Measurements from ENCODE around the gene IFT52.

The IFT52 gene

GRCh38 chr20:43590392-43591303 is at the start of gene IFT52:
Gene IFT52, plus strand, starts transcription at chr20:43590937. Its CDS starts 3,762 bp downstream, at chr20:43594699.
- peak; percentile 71 to 89 for DNase-seq (ENCODE audit: low spot score in 2 of 2)
- H3K4me3 Mint-ChIP-seq = peak within 1 kb of the TSS; percentile 90
- ATAC-seq = peak; percentile 99
- H3K27ac Mint-ChIP-seq = peak within 1 kb of the TSS; percentile 95
- H3K4me1 Mint-ChIP-seq = peaks cover 18% of the 10 kb centered on the region
- peaks cover 18% of the 10 kb centered on the region for H3K36me3 Mint-ChIP-seq
- H3K9me3 Mint-ChIP-seq = no peaks in the 10 kb centered on the region

- DNase-seq (ENCODE audit: low spot score in 2 of 2) = no peak
Observed at GRCh38 chr20:43541214-43541613, 49.5 kb upstream of the IFT52 start.

GRCh38 chr20:43542161-43542560 is 48.6 kb upstream of the IFT52 start:
- no peak for ATAC-seq
- no peak for DNase-seq (ENCODE audit: low spot score in 2 of 2)
- Mint-ChIP-seq H3K4me1 (peaks cover 7% of the 10 kb centered on the region), H3K4me3 (no peak overlapping the region), H3K9me3 (no peaks in the 10 kb centered on the region), H3K36me3 (peaks cover 6% of the 10 kb centered on the region), H3K27ac (peak overlapping the region; percentile 73)

More at GRCh38 chr20:43541214-43541613, 49.5 kb upstream of the IFT52 start:
- H3K4me3 Mint-ChIP-seq = no peak overlapping the region
- no peak overlapping the region for H3K27ac Mint-ChIP-seq
- no peaks in the 10 kb centered on the region for H3K9me3 Mint-ChIP-seq
- no peak for ATAC-seq
- H3K4me1 Mint-ChIP-seq = peaks cover 7% of the 10 kb centered on the region
- peaks cover 6% of the 10 kb centered on the region for H3K36me3 Mint-ChIP-seq

DNA sequence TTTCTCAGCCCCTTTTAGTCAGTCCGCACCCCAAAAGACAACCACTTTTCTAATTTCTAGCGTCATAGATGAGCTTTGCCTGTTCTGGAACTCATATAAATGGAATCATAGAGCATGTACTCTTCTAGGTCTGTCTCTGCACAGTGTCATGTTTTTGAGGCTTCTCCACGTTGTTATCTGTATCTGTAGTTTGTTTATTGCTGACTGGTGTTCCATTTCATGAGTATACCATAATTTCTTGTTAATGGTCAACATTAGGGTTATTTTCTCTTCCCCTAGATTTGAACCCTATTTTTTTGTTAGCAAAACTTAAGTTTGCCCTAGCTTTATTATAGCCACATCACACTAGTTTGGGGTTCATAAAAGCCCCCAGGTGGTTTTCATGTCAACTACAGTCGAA is 48.1 kb upstream of the IFT52 start:
- Mint-ChIP-seq H3K4me1 (peaks cover 7% of the 10 kb centered on the region), H3K36me3 (peaks cover 6% of the 10 kb centered on the region)

DNA sequence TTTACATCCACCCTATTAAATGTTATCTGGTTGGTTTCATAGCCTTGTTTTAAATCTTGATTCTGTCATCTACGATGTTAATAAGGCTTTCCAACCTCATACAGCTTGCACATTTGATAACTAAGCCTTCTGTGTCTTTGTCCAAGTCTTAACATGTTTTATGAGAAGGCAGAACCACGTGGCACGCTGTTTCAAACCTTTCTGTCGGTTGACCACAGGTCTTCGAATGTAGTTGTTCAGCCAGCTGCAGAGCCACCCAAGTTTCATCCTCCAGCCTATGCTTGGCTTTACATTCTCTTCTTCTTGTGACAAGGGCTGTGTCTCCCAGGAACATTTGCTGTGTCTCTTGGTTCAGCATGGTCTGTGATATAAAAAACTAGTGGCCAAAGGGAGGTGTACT is 47.6 kb upstream of the IFT52 start:
- Mint-ChIP-seq H3K36me3 (peaks cover 6% of the 10 kb centered on the region), H3K4me3 (no peak overlapping the region), H3K27ac (no peak overlapping the region), H3K4me1 (peaks cover 7% of the 10 kb centered on the region), H3K9me3 (no peaks in the 10 kb centered on the region)
- DNase-seq (ENCODE audit: low spot score in 2 of 2) (no peak), ATAC-seq (no peak)

More for the DNA sequence above, 48.1 kb upstream of the IFT52 start:
- ATAC-seq (no peak), DNase-seq (ENCODE audit: low spot score in 2 of 2) (no peak)
- no peaks in the 10 kb centered on the region for H3K9me3 Mint-ChIP-seq
- peak overlapping the region; percentile 73 for H3K27ac Mint-ChIP-seq
- no peak overlapping the region for H3K4me3 Mint-ChIP-seq

GRCh38 chr20:43544501-43544900 is 46.2 kb upstream of the IFT52 start:
- no peak for DNase-seq (ENCODE audit: low spot score in 2 of 2)
- Mint-ChIP-seq H3K4me1 (no peaks in the 10 kb centered on the region), H3K36me3 (no peaks in the 10 kb centered on the region), H3K27ac (no peak overlapping the region), H3K9me3 (no peaks in the 10 kb centered on the region), H3K4me3 (no peak overlapping the region)
- ATAC-seq = no peak

DNA sequence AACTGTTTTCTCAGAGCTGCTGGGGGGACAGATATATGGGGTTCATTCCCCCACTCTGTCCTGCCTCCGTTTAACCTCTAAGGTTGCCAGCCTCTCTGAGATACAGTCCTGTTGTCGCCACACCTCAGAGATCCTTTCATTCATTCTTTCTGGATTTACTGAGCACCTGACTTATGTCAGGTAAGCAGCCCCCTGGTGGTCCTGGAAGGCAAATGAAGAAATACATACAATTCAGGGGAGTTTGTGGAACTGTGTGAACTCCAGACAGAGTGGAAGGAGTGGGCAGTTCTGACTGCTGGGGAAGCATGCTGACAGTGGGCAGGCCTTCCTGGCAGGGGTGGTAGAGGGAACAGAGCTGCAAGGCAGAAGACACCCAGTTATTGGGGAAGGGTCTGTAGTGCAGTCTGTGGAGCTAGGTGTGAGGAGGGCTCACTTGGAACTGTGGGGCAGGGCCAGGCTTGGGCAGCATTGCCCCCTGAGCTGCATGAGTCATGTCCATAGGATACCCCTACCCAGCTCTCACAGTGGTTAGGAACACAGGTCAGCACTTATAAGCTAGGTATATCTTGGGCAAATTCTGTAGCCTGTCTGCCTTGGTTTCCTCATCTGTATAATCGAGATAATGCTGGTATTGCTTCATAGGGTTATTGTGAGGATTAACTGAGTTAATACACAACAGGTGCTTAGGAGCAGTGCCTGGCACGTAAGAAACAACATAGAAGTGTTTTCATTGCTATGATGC is 44.7 kb upstream of the IFT52 start:
- H3K36me3 Mint-ChIP-seq = no peaks in the 10 kb centered on the region
- no peak for ATAC-seq
- H3K4me1 Mint-ChIP-seq = no peaks in the 10 kb centered on the region
- no peak overlapping the region for H3K4me3 Mint-ChIP-seq
- no peak for DNase-seq (ENCODE audit: low spot score in 2 of 2)
- H3K9me3 Mint-ChIP-seq = no peaks in the 10 kb centered on the region
- no peak overlapping the region for H3K27ac Mint-ChIP-seq

DNA sequence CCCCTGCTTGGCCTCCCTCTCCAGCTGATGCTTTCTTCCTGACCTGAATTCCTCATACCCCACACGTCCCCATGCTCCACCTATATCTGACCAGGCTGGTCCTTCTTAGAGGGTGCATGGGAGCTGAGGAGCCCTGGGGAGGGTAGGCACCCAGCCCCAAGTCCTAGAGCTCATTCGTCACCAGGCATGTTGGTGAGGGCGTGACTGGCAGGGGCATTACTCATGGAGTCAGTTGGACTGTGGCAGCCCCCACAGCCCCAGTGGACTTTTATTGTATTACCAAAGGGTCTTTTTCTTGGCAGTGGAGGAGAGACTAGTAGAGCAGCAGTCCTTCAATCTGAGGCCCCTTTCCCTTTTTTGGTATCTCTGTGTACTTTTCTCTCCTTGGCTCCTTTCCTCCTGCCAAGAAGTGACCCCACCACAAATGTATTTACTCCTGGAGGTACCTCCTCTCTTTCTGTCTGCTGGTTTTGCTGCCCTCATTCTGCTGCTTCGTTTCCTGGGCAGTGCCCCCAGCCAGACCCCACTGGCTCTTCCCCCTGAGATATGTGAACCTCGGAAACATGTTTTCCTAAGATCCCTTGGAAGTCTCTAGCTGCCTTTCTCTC is 42.4 kb upstream of the IFT52 start:
- no peak overlapping the region for H3K27ac Mint-ChIP-seq
- no peak for ATAC-seq

DNA sequence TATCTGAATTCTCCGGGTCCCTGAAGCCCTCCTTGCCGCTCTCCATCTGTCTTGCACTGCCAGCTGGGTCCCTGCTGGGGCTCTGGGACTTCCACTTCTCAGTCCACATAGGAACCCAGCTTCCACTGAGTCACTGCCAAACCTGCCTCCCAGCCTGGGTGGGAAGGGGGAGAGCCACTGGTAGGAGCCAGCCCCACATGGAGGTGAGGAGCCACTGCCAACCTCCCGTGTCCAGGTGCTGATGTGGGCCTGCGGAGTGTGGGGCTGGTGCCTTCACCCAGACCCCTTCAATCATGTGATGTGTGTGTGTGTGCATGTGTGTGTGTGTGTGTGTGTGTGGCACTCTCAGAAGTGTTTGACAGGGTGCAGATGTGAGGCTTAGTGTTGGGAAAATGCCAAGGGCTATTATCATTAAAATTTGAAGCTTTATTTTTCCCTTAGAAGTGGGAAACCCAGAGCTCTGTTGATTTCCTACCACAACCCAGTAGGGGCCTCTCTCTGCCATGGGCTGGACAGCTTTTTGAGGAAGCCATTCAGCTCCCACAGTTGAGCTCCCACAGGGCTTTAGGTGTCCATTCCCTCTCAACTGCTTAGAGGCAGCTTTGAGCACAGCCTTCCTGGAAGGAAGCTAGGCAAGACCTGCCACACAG is 41.2 kb upstream of the IFT52 start:
- Mint-ChIP-seq H3K4me1 (no peaks in the 10 kb centered on the region), H3K4me3 (no peak overlapping the region), H3K9me3 (no peaks in the 10 kb centered on the region), H3K27ac (no peak overlapping the region), H3K36me3 (no peaks in the 10 kb centered on the region)
- no peak for ATAC-seq
- no peak for DNase-seq (ENCODE audit: low spot score in 2 of 2)

More for the DNA sequence above, 42.4 kb upstream of the IFT52 start:
- Mint-ChIP-seq H3K36me3 (no peaks in the 10 kb centered on the region), H3K9me3 (no peaks in the 10 kb centered on the region), H3K4me1 (no peaks in the 10 kb centered on the region), H3K4me3 (no peak overlapping the region)
- DNase-seq (ENCODE audit: low spot score in 2 of 2) = no peak

GRCh38 chr20:43550456-43550855 is 40.3 kb upstream of the IFT52 start:
- Mint-ChIP-seq H3K27ac (no peak overlapping the region), H3K9me3 (no peaks in the 10 kb centered on the region), H3K4me3 (no peak overlapping the region), H3K4me1 (no peaks in the 10 kb centered on the region), H3K36me3 (no peaks in the 10 kb centered on the region)
- no peak for ATAC-seq
- no peak for DNase-seq (ENCODE audit: low spot score in 2 of 2)

DNA sequence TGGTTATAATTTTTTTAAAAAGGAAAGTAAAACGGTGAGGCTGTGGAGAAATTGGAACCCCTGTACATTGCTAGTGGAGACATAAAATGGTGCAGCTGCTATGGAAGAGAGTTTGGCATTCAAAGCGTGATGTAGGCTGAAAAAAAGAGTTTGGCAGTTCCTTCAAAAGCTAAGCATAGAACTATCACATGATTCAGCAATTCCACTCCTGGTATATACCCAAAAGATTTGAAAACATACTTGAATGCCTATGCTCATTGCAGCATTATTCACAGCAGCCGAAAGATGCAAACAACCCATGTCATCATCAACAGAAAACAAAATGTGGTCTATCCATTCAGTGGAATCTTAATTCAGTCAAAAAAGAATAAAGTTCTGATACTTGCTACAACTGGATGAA is 36.4 kb upstream of the IFT52 start:
- H3K4me1 Mint-ChIP-seq = no peaks in the 10 kb centered on the region
- H3K9me3 Mint-ChIP-seq = no peaks in the 10 kb centered on the region
- no peak overlapping the region for H3K27ac Mint-ChIP-seq
- DNase-seq (ENCODE audit: low spot score in 2 of 2) (no peak), ATAC-seq (no peak)
- no peaks in the 10 kb centered on the region for H3K36me3 Mint-ChIP-seq
- no peak overlapping the region for H3K4me3 Mint-ChIP-seq

DNA sequence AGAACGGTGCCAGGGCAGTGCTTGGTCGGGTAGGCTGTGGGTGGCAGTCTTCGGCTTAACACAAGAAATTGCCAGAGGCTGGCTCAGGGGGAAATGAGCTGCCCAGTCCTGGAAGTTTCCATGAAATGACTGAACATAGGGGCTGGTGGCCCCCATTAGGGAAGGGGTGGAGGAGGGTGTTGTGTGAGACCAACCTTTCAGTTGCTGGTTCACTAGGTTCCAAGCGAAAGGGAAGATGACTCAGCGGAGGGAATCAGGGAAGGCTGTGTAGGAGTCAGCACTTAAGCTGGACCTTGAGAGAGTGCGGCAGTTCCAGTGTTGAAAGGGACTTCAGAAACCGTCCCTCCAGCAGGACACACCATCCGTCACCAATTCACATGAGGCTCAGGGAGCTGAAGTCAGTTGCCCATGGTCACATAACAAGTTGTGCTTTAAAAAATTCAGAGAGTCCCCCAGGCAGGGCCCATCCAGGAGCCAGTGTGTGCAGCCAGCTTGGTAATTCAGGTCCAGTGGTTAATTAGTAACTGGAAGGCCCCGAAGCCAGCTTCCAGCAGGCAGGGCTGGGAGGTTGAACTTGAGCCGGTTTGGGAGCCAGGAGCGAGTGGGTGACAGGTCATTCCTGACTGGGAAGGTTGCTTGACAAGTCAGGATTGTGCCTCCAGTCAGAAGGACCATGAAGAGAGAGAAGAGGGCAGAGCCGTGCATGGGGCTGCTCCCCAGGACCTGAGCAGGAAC is 32.2 kb upstream of the IFT52 start, which contains the start of gene SGK2:
SGK2 (plus strand) TSS at position 616 of the 735 bp plus-strand sequence. CDS start 7,469 bp downstream, outside the sequence.
- H3K27ac Mint-ChIP-seq = peak within 1 kb of the TSS; percentile 60
- no peaks in the 10 kb centered on the region for H3K9me3 Mint-ChIP-seq
- DNase-seq (ENCODE audit: low spot score in 2 of 2) = no peak
- no peak within 1 kb of the TSS for H3K4me3 Mint-ChIP-seq
- H3K4me1 Mint-ChIP-seq = no peaks in the 10 kb centered on the region
- H3K36me3 Mint-ChIP-seq = peaks cover 5% of the 10 kb centered on the region
- no peak for ATAC-seq

DNA sequence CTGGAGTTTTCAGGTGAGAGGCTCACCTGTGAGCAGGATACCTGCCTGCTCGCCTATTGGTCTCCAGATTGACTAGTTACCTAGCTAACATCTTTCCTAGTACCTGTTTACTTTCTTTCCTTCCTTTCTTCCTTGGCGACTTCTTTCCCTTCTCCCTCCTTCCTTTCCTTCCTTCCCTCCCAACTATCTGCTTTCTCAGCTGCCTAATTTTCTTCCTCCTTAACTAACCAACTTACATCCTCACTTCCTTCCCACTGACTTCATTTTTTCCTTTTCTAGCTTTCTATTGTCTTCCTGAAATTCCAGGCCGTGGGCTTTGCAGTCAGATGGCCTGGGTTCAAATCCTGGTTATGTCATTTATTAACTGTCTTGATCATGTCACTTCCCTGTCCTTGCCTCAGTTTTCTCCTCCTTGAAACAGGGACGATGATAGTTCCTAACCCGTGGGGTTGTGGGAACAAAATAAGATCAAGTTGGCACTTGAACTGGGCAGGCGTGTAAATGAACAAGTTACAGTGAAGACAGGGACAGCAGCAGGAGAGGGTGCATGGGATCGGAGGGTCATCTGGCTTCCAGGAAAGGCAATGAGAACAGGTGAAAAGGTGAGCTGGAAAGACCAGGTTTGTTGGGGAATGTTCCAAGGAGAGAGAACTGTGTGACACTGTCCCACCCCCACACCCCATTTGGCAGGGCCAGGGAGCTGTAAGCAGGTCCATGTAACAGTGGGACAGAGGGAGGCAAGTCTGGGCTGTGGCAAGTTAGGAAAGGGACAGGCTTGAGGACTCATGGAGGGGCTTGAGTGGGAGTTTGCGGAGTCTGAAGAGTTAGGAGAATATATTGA is 31.4 kb upstream of the IFT52 start:
- no peak overlapping the region for H3K27ac Mint-ChIP-seq
- ATAC-seq (no peak), DNase-seq (ENCODE audit: low spot score in 2 of 2) (no peak)
- no peak overlapping the region for H3K4me3 Mint-ChIP-seq
- no peaks in the 10 kb centered on the region for H3K4me1 Mint-ChIP-seq
- H3K9me3 Mint-ChIP-seq = no peaks in the 10 kb centered on the region
- H3K36me3 Mint-ChIP-seq = peaks cover 5% of the 10 kb centered on the region

DNA sequence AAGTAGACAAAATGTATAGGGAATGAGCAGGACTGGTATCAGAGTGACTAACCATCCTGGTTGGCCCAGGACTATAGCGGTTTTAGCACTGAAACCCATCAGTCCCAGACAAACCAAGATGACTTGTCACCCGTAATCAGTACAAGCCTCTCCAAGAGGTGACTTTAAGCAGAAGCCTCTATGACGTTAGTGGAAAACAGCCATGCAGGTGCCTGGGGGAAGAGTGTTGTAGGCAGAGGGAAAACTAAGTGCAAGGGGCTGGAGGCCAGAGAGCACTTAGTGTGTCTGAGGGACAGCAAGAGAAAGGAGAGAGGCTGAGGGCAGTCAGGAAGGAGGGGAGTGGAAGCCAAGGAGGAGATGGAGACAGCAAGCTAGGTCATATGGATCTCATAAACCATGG is 29.8 kb upstream of the IFT52 start:
- peaks cover 5% of the 10 kb centered on the region for H3K36me3 Mint-ChIP-seq
- H3K9me3 Mint-ChIP-seq = no peaks in the 10 kb centered on the region
- no peaks in the 10 kb centered on the region for H3K4me1 Mint-ChIP-seq
- no peak for DNase-seq (ENCODE audit: low spot score in 2 of 2)
- ATAC-seq = no peak
- no peak overlapping the region for H3K4me3 Mint-ChIP-seq
- H3K27ac Mint-ChIP-seq = no peak overlapping the region

Data from stimulated activated effector memory CD8-positive, alpha-beta T cell treated with anti-CD3 and anti-CD28 coated beads, Interleukin-12 subunit alpha, Interleukin-12 subunit beta, amount 100 ng/mL, for 72 hours (primary cell).